LNCaP clone FGC (cell line): Measurements from ENCODE around the gene UTP25.
"Not testable (repeated sequence)": the region's sequence is repeated elsewhere in the genome, so short reads cannot be mapped to it uniquely, and the experiment has no call there.

Source experiments
- DNase-seq: peaks from one replicate; pipeline ENCODE4 v3.0.0-alpha.2; 2011; ENCODE audit warnings: low read depth
- H3K4me3 ChIP-seq: 2 replicates; pipeline ENCODE4 v1.5.1; 2011; ENCODE audit warnings: mild to moderate bottlenecking, low read depth, low read length, control low read depth
- CTCF ChIP-seq: IDR thresholded peaks from 2 replicates; pipeline ENCODE4 v1.5.1; 2012; ENCODE audit warnings: mild to moderate bottlenecking; ENCODE audit not compliant: control insufficient read depth, insufficient read depth; ENCODE audit errors: extremely low read depth

The UTP25 gene

GRCh38 chr1:209883341-209883971, 55.7 kb downstream of the UTP25 start:
- no peak for DNase-seq
- no peak for TF ChIP-seq CTCF

GRCh38 chr1:209884249-209884648, 56.5 kb downstream of the UTP25 start:
- no peak overlapping the region for H3K4me3 ChIP-seq
- no peak for DNase-seq
- no peak for TF ChIP-seq CTCF

More at GRCh38 chr1:209883341-209883971, 55.7 kb downstream of the UTP25 start:
- no peak overlapping the region for H3K4me3 ChIP-seq

GRCh38 chr1:209884665-209885117, 56.9 kb downstream of the UTP25 start:
- no peak for DNase-seq
- no peak overlapping the region for H3K4me3 ChIP-seq
- TF ChIP-seq CTCF = no peak

GRCh38 chr1:209885403-209886218, 57.8 kb downstream of the UTP25 start:
- no peak overlapping the region for H3K4me3 ChIP-seq
- DNase-seq = no peak
- TF ChIP-seq CTCF = no peak

GRCh38 chr1:209886219-209886536, 58.4 kb downstream of the UTP25 start:
- no peak for DNase-seq

GRCh38 chr1:209888291-209889076, 60.7 kb downstream of the UTP25 start:
- not testable (repeated sequence) for H3K4me3 ChIP-seq, DNase-seq

More at GRCh38 chr1:209886219-209886536, 58.4 kb downstream of the UTP25 start:
- H3K4me3 ChIP-seq = no peak overlapping the region
- no peak for TF ChIP-seq CTCF

- no peak for TF ChIP-seq CTCF
- no peak for DNase-seq
- H3K4me3 ChIP-seq = no peak overlapping the region
These were observed 61.3 kb downstream of the UTP25 start for GRCh38 chr1:209889077-209889418.
